AG04449 (cell line): ENCODE measurements around the gene SPTAN1.

Source experiments
- CTCF ChIA-PET: fragments of 350-600 bp; formaldehyde crosslinking; extraction: SDS; loops from one replicate; lab custom pipeline; 2021; ENCODE audit warnings: antibody characterized with exemption; lab: Yijun Ruan, JAX
- POLR2A ChIA-PET: fragments of 400-600, 350-600 bp; formaldehyde crosslinking; extraction: SDS; loops from one replicate; lab custom pipeline; 2020; ENCODE audit warnings: antibody characterized with exemption, inconsistent platforms; lab: Yijun Ruan, JAX
- DNase-seq: peaks from one replicate; pipeline ENCODE4 v3.0.0-alpha.2; 2010; ENCODE audit warnings: low read depth, low spot score
- H3K4me3 ChIP-seq: 2 replicates; pipeline ENCODE4 v1.5.1; 2011; ENCODE audit warnings: low read depth, mild to moderate bottlenecking, control low read depth, low read length
- TF ChIP-seq, protein P1 (sequence below): IDR thresholded peaks from one replicate; pipeline ENCODE4 v1.5.1; 2011; ENCODE audit warnings: mild to moderate bottlenecking, moderate library complexity, low read length, control low read depth, inconsistent platforms; ENCODE audit not compliant: insufficient read depth; ENCODE audit errors: missing control alignments

SPTAN1 gene

DNA sequence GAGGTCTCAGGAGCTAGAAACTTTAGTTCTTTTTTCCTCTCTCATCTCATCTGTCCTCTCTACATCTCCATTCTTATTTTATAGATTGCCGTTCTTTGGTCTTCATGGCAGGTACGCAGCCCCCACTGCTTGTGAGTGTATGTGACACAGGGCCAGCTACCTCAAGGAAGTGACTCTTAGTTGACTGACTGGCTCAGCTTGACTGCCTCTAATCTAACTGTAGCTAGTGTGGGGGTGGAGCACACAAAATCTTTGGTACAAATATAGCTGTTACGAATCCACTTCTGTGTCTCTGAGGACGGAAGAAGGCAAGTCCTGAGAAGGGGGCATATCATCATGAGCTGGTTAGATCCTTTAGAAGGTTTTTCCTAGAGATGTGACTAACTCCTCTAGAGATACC lies 19.8 kb upstream of the SPTAN1 start:
- DNase-seq = no peak
- CTCF ChIA-PET = interaction anchor here (0.5 to 2.5 kb wide), 2 partner anchors 19 to 42 kb away, joined by 3 to 9 read pairs; partner anchors contain the start of gene SPTAN1
- POLR2A ChIA-PET = interaction anchor here (1.5 kb wide), 1 partner anchor 20 kb away, joined by 9 read pairs; the partner anchor contains the start of gene SPTAN1
- no peak overlapping the region for H3K4me3 ChIP-seq
- TF ChIP-seq, protein P1, sequence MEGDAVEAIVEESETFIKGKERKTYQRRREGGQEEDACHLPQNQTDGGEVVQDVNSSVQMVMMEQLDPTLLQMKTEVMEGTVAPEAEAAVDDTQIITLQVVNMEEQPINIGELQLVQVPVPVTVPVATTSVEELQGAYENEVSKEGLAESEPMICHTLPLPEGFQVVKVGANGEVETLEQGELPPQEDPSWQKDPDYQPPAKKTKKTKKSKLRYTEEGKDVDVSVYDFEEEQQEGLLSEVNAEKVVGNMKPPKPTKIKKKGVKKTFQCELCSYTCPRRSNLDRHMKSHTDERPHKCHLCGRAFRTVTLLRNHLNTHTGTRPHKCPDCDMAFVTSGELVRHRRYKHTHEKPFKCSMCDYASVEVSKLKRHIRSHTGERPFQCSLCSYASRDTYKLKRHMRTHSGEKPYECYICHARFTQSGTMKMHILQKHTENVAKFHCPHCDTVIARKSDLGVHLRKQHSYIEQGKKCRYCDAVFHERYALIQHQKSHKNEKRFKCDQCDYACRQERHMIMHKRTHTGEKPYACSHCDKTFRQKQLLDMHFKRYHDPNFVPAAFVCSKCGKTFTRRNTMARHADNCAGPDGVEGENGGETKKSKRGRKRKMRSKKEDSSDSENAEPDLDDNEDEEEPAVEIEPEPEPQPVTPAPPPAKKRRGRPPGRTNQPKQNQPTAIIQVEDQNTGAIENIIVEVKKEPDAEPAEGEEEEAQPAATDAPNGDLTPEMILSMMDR = no peak

DNA sequence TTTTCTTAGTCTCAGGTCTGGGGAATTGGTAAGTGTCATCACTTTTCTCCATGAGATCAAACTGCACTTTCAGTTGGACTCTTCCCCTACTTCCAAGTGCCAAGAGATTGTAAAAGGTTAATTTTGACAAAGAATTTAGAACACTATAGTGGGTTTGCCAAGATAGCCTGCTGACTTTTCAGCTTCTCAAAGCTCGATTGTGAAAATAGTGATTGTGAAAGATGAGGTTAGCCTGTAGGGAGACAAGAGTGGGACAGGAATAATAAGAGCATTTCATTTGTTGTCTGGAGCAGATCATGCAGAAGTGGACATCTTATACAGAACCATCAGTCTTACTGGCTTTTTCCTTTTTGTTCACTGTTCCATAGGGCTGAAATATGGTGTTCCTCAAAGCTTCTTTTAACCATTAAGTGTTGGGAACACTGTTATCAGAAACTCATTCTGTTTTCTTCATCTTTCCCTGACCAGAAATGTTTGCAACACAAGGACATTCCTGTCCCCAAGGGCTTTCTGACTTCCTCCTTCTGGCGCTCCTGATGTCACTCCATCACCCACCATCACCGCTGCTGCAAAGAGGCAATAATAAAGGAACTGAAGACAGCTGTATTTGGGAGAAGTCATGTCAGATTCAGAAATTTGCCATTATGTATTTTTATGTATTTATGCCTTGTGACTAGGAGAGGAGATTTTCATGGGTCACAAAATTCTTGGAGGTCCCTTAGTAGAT lies 11.6 kb upstream of the SPTAN1 start:
- H3K4me3 ChIP-seq = no peak overlapping the region
- ChIA-PET CTCF (interaction anchor here (2.7 kb wide), 1 partner anchor 10 kb away, joined by 17 read pairs; no protein-coding TSS in a partner anchor), POLR2A (interaction anchor here (4.3 kb wide), 1 partner anchor 11 kb away, joined by 15 read pairs; the partner anchor contains the start of gene SPTAN1)
- DNase-seq = no peak
- TF ChIP-seq, protein P1 = no peak

DNA sequence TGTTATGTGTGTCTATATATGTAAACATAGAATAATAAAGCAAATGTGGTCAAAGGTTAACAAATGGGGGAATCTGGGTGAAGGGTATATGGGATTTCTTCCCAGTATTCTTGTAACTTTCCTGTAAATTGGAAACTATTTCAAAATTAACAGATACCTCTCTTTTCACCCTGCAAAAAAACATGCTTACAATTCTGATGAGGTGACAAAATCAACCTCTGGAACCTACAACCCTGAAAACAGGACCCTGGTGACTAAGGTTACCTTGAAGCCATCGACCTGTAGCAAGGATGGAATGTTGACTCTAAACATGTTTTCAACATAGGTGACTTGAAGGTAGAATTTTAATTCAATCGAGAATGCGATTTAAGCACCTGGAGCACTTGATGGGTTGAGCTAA lies 5.9 kb upstream of the SPTAN1 start:
- CTCF ChIA-PET = no interaction called here
- no peak overlapping the region for H3K4me3 ChIP-seq
- TF ChIP-seq, protein P1 = no peak
- POLR2A ChIA-PET = no interaction called here
- DNase-seq = no peak

DNA sequence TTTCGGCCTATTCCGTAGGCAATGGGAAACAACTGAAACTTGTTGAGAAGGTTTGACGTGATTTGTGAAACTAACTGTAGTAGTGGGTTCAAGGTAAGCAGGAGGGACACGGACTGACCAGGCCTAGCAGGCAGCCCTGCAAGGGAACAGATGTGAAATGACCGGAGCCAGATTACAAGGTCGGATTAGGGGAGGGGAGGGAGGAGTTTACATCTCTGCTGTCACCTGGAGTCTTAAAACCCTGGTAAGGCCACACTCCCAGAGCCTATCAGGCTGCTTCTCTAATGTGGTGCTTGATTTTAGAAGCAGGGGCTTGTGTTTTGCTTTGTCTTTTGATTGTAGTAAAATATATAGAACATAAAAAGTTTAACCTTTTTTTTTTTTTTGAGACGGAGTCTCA lies 3.5 kb upstream of the SPTAN1 start:
- no peak for DNase-seq
- no peak overlapping the region for H3K4me3 ChIP-seq
- POLR2A ChIA-PET = no interaction called here

GRCh38 chr9:128550226-128550625 lies 2.2 kb upstream of the SPTAN1 start:
- ChIA-PET CTCF (interaction anchor here (1.1 to 2.6 kb wide), 5 partner anchors 9 to 188 kb away, joined by 3 to 17 read pairs (median 4); no protein-coding TSS in a partner anchor), POLR2A (interaction anchor here (0.8 to 1.2 kb wide), 3 partner anchors 8 to 179 kb away, joined by 3 to 4 read pairs (median 3); partner anchors contain the start of gene URM1)
- no peak for DNase-seq
- TF ChIP-seq, protein P1 = no peak
- H3K4me3 ChIP-seq = no peak overlapping the region

More for the DNA sequence above, 3.5 kb upstream of the SPTAN1 start:
- CTCF ChIA-PET = no interaction called here
- TF ChIP-seq, protein P1 = no peak
